Activated naive CD4-positive, alpha-beta T cell treated with anti-CD3 and anti-CD28 coated beads for 36 hours (primary cell): ENCODE results near the gene STK32A. TPM values are rescaled to one million over a fixed set of nuclear protein-coding genes. Genes with fewer than 3 reads are reported as not detected.
"Not testable (repeated sequence)": the region's sequence is repeated elsewhere in the genome, so short reads cannot be mapped to it uniquely, and the experiment has no call there.

ENCODE experiments used
- CTCF ChIA-PET: fragments of 350-600 bp; sonication (Branson Sonifier 250); formaldehyde crosslinking; loops from one replicate; lab custom pipeline; 2021; ENCODE audit warnings: antibody characterized with exemption; lab: Charles Lee
- DNase-seq: peaks from one replicate; pipeline ENCODE4 v3.0.0-alpha.2; 2020
- H3K27ac Mint-ChIP-seq: one replicate; pipeline ENCODE4 v1.8.0; 2021; ENCODE audit warnings: mild to moderate bottlenecking, mixed read lengths
- H3K27me3 Mint-ChIP-seq: one replicate; pipeline ENCODE4 v1.8.0; 2021; ENCODE audit warnings: low read depth, mixed read lengths
- H3K36me3 Mint-ChIP-seq: one replicate; pipeline ENCODE4 v1.8.0; 2021; ENCODE audit warnings: low read depth, mixed read lengths
- H3K4me1 Mint-ChIP-seq: one replicate; pipeline ENCODE4 v1.8.0; 2021; ENCODE audit warnings: low read depth, mixed read lengths
- H3K4me3 Mint-ChIP-seq: one replicate; pipeline ENCODE4 v1.8.0; 2021; ENCODE audit warnings: mild to moderate bottlenecking, moderate library complexity, mixed read lengths
- H3K9me3 Mint-ChIP-seq: one replicate; pipeline ENCODE4 v1.8.0; 2021; ENCODE audit warnings: mixed read lengths
- intact Hi-C: fragments of 100-400 bp; cut with micrococcal nuclease; formaldehyde crosslinking; loops from one replicate; pipeline ENCODE4 v1.15.1; 2023
- total RNA-seq, 2 experiments: library from RNA; stranded (reverse); gene quantifications; one replicate each; pipeline ENCODE4 v1.2.3, GENCODE V29; 2021

Gene STK32A
- total RNA-seq, 2 experiments from 2014 or later: not detected

- Mint-ChIP-seq H3K4me3 (no peak overlapping the region), H3K4me1 (no peaks in the 10 kb centered on the region), H3K36me3 (no peaks in the 10 kb centered on the region), H3K9me3 (no peaks in the 10 kb centered on the region), H3K27ac (no peak overlapping the region), H3K27me3 (peaks cover 2% of the 10 kb centered on the region)
- CTCF ChIA-PET: no interaction called here
- intact Hi-C loops: no loop called here
- DNase-seq: no peak
Observed at GRCh38 chr5:147361441-147362175, 126.8 kb downstream of the STK32A start.

- H3K27me3 Mint-ChIP-seq, H3K9me3 Mint-ChIP-seq, H3K27ac Mint-ChIP-seq, H3K4me1 Mint-ChIP-seq, intact Hi-C loops, CTCF ChIA-PET, H3K4me3 Mint-ChIP-seq, DNase-seq, H3K36me3 Mint-ChIP-seq: not testable (repeated sequence)
Observed at GRCh38 chr5:147367381-147367780, 132.6 kb downstream of the STK32A start.

GRCh38 chr5:147369742-147370374, 135.0 kb downstream of the STK32A start:
- no peaks in the 10 kb centered on the region for H3K4me1 Mint-ChIP-seq
- H3K4me3 Mint-ChIP-seq: no peak overlapping the region
- CTCF ChIA-PET: interaction anchor here (0.5 kb wide), 1 partner anchor 258 kb away, joined by 3 read pairs; no protein-coding TSS in a partner anchor
- H3K9me3 Mint-ChIP-seq: no peaks in the 10 kb centered on the region
- no peak for DNase-seq
- H3K27ac Mint-ChIP-seq: no peak overlapping the region
- H3K36me3 Mint-ChIP-seq: no peaks in the 10 kb centered on the region
- intact Hi-C loops: no loop called here
- H3K27me3 Mint-ChIP-seq: no peaks in the 10 kb centered on the region

GRCh38 chr5:147371290-147371689, 136.5 kb downstream of the STK32A start:
- intact Hi-C loops: no loop called here
- H3K27me3 Mint-ChIP-seq: no peaks in the 10 kb centered on the region
- no peaks in the 10 kb centered on the region for H3K36me3 Mint-ChIP-seq
- DNase-seq: no peak
- no peak overlapping the region for H3K4me3 Mint-ChIP-seq
- H3K4me1 Mint-ChIP-seq: no peaks in the 10 kb centered on the region
- CTCF ChIA-PET: no interaction called here
- no peaks in the 10 kb centered on the region for H3K9me3 Mint-ChIP-seq
- H3K27ac Mint-ChIP-seq: no peak overlapping the region

- Mint-ChIP-seq H3K36me3 (no peaks in the 10 kb centered on the region), H3K4me3 (no peak overlapping the region), H3K4me1 (no peaks in the 10 kb centered on the region), H3K27me3 (peaks cover 1% of the 10 kb centered on the region), H3K27ac (no peak overlapping the region), H3K9me3 (no peaks in the 10 kb centered on the region)
- CTCF ChIA-PET: no interaction called here
- DNase-seq: no peak
- intact Hi-C loops: no loop called here
Observed at GRCh38 chr5:147372191-147372590, 137.4 kb downstream of the STK32A start.

- Mint-ChIP-seq H3K4me3 (no peak overlapping the region), H3K27me3 (peaks cover 4% of the 10 kb centered on the region), H3K27ac (no peak overlapping the region), H3K4me1 (no peaks in the 10 kb centered on the region), H3K9me3 (no peaks in the 10 kb centered on the region), H3K36me3 (no peaks in the 10 kb centered on the region)
- DNase-seq: no peak
- intact Hi-C loops: no loop called here
- CTCF ChIA-PET: no interaction called here
Observed at GRCh38 chr5:147373328-147373727, 138.5 kb downstream of the STK32A start.

- no peaks in the 10 kb centered on the region for H3K9me3 Mint-ChIP-seq
- CTCF ChIA-PET: no interaction called here
- H3K36me3 Mint-ChIP-seq: no peaks in the 10 kb centered on the region
- no peak overlapping the region for H3K27ac Mint-ChIP-seq
- intact Hi-C loops: no loop called here
- H3K4me1 Mint-ChIP-seq: no peaks in the 10 kb centered on the region
- no peak for DNase-seq
- no peak overlapping the region for H3K4me3 Mint-ChIP-seq
- H3K27me3 Mint-ChIP-seq: peaks cover 4% of the 10 kb centered on the region
Observed at GRCh38 chr5:147375151-147375550, 140.3 kb downstream of the STK32A start.

GRCh38 chr5:147377682-147378081, 142.9 kb downstream of the STK32A start:
- DNase-seq: no peak
- H3K27ac Mint-ChIP-seq: no peak overlapping the region
- no peaks in the 10 kb centered on the region for H3K36me3 Mint-ChIP-seq
- no peaks in the 10 kb centered on the region for H3K4me1 Mint-ChIP-seq
- intact Hi-C loops: no loop called here
- CTCF ChIA-PET: no interaction called here
- no peak overlapping the region for H3K4me3 Mint-ChIP-seq
- H3K9me3 Mint-ChIP-seq: no peaks in the 10 kb centered on the region
- peaks cover 4% of the 10 kb centered on the region for H3K27me3 Mint-ChIP-seq

- Mint-ChIP-seq H3K9me3 (no peaks in the 10 kb centered on the region), H3K4me3 (no peak overlapping the region), H3K27ac (no peak overlapping the region), H3K36me3 (no peaks in the 10 kb centered on the region), H3K4me1 (no peaks in the 10 kb centered on the region), H3K27me3 (peaks cover 4% of the 10 kb centered on the region)
- CTCF ChIA-PET: interaction anchor here (0.6 kb wide), 1 partner anchor 146 kb away, joined by 3 read pairs; no protein-coding TSS in a partner anchor
- intact Hi-C loops: no loop called here
- DNase-seq: no peak
Observed at GRCh38 chr5:147381555-147381954, 146.7 kb downstream of the STK32A start.

GRCh38 chr5:147382776-147383175, 147.9 kb downstream of the STK32A start:
- Mint-ChIP-seq H3K27me3 (no peaks in the 10 kb centered on the region), H3K4me1 (no peaks in the 10 kb centered on the region), H3K27ac (no peak overlapping the region), H3K9me3 (no peaks in the 10 kb centered on the region), H3K4me3 (no peak overlapping the region), H3K36me3 (no peaks in the 10 kb centered on the region)
- intact Hi-C loops: no loop called here
- CTCF ChIA-PET: interaction anchor here (1.5 kb wide), 1 partner anchor 11 kb away, joined by 3 read pairs; no protein-coding TSS in a partner anchor
- DNase-seq: no peak

- H3K27me3 Mint-ChIP-seq: peaks cover 5% of the 10 kb centered on the region
- no peaks in the 10 kb centered on the region for H3K36me3 Mint-ChIP-seq
- H3K9me3 Mint-ChIP-seq: no peaks in the 10 kb centered on the region
- intact Hi-C loops: no loop called here
- CTCF ChIA-PET: interaction anchor here (1.5 kb wide), 1 partner anchor 9 kb away, joined by 3 read pairs; no protein-coding TSS in a partner anchor
- no peak for DNase-seq
- H3K4me3 Mint-ChIP-seq: no peak overlapping the region
- no peaks in the 10 kb centered on the region for H3K4me1 Mint-ChIP-seq
- no peak overlapping the region for H3K27ac Mint-ChIP-seq
Observed at GRCh38 chr5:147384346-147385193, 149.7 kb downstream of the STK32A start.

- Mint-ChIP-seq H3K4me3 (no peak overlapping the region), H3K9me3 (no peaks in the 10 kb centered on the region), H3K36me3 (no peaks in the 10 kb centered on the region), H3K4me1 (no peaks in the 10 kb centered on the region), H3K27ac (no peak overlapping the region), H3K27me3 (peaks cover 5% of the 10 kb centered on the region)
- CTCF ChIA-PET: no interaction called here
- intact Hi-C loops: no loop called here
- DNase-seq: no peak
Observed at GRCh38 chr5:147387109-147387508, 152.3 kb downstream of the STK32A start.
